ENCODE results near the gene WSCD2. TPM values are rescaled to one million over a fixed set of nuclear protein-coding genes. Genes with fewer than 3 reads are reported as not detected.

Gene WSCD2
- total RNA-seq, 1 donor from 2014 or later: 0.86 TPM

DNA sequence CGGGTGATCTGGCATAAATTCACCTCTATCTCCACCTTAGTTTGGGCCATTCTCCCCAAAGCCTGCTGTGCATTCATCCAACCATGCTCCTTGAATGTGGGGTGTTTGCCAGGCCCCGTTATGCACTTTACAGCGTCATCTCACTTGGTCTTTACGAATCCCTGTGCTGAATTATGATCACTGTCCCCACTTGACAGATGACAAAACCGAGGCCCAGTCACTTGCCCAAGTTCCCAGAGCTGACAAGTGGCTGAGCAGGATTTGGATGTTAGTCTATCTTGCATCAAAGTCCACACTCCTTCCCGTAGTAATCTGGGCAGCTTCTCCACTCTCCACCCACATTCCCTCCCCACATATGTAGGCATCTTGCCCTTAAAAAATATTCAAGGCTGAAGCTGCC, 44.8 kb downstream of the WSCD2 start:
- Mint-ChIP-seq H3K27ac (ENCODE audit: unreplicated experiment) (no peak overlapping the region), H3K27me3 (ENCODE audit: unreplicated experiment) (peaks cover 5% of the 10 kb centered on the region)
- TF ChIP-seq, protein P1, sequence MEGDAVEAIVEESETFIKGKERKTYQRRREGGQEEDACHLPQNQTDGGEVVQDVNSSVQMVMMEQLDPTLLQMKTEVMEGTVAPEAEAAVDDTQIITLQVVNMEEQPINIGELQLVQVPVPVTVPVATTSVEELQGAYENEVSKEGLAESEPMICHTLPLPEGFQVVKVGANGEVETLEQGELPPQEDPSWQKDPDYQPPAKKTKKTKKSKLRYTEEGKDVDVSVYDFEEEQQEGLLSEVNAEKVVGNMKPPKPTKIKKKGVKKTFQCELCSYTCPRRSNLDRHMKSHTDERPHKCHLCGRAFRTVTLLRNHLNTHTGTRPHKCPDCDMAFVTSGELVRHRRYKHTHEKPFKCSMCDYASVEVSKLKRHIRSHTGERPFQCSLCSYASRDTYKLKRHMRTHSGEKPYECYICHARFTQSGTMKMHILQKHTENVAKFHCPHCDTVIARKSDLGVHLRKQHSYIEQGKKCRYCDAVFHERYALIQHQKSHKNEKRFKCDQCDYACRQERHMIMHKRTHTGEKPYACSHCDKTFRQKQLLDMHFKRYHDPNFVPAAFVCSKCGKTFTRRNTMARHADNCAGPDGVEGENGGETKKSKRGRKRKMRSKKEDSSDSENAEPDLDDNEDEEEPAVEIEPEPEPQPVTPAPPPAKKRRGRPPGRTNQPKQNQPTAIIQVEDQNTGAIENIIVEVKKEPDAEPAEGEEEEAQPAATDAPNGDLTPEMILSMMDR (IDR thresholded peaks at IDR 0.05): no peak

GRCh38 chr12:108174641-108175040, 45.6 kb downstream of the WSCD2 start:
- H3K36me3 Mint-ChIP-seq (ENCODE audit: unreplicated experiment): no peaks in the 10 kb centered on the region
- peaks cover 5% of the 10 kb centered on the region for H3K27me3 Mint-ChIP-seq (ENCODE audit: unreplicated experiment)
- H3K4me1 Mint-ChIP-seq (ENCODE audit: unreplicated experiment): peaks cover 5% of the 10 kb centered on the region

More for the DNA sequence above, 44.8 kb downstream of the WSCD2 start:
- H3K9me3 Mint-ChIP-seq (ENCODE audit: unreplicated experiment): no peaks in the 10 kb centered on the region
- no peak overlapping the region for H3K4me3 Mint-ChIP-seq (ENCODE audit: unreplicated experiment)
- H3K4me1 Mint-ChIP-seq (ENCODE audit: unreplicated experiment): peaks cover 5% of the 10 kb centered on the region
- DNase-seq (ENCODE audit: extremely low spot score, unreplicated experiment): no peak
- H3K36me3 Mint-ChIP-seq (ENCODE audit: unreplicated experiment): no peaks in the 10 kb centered on the region

DNA sequence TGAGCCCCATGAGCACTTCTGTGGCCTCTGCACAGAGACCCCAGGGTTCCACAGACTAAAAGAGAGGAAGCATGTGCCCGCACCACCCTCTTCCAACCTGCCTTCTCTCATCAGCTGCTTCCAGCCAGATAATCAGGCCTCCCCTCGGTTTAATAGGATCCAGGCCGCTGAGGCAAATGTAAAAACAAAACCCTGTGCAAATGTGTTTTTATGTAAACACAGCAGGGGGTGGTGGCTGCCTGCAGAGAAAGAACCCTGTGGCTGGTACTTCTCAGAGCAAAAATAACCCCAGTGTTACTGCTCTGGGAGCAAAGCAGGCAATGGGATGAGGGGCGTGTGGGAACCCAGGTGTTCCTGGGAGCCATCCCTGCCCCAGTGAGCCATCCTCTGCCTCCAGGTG, 46.2 kb downstream of the WSCD2 start:
- H3K9me3 Mint-ChIP-seq (ENCODE audit: unreplicated experiment): no peaks in the 10 kb centered on the region
- no peak overlapping the region for H3K4me3 Mint-ChIP-seq (ENCODE audit: unreplicated experiment)
- peaks cover 3% of the 10 kb centered on the region for H3K27me3 Mint-ChIP-seq (ENCODE audit: unreplicated experiment)
- no peaks in the 10 kb centered on the region for H3K36me3 Mint-ChIP-seq (ENCODE audit: unreplicated experiment)
- no peak overlapping the region for H3K27ac Mint-ChIP-seq (ENCODE audit: unreplicated experiment)
- peaks cover 5% of the 10 kb centered on the region for H3K4me1 Mint-ChIP-seq (ENCODE audit: unreplicated experiment)
- DNase-seq (ENCODE audit: extremely low spot score, unreplicated experiment): no peak
- TF ChIP-seq, protein P1 (IDR thresholded peaks at IDR 0.05): peak; percentile 52

More at GRCh38 chr12:108174641-108175040, 45.6 kb downstream of the WSCD2 start:
- TF ChIP-seq, protein P1 (IDR thresholded peaks at IDR 0.05): no peak
- no peak overlapping the region for H3K4me3 Mint-ChIP-seq (ENCODE audit: unreplicated experiment)
- H3K9me3 Mint-ChIP-seq (ENCODE audit: unreplicated experiment): no peaks in the 10 kb centered on the region
- no peak overlapping the region for H3K27ac Mint-ChIP-seq (ENCODE audit: unreplicated experiment)
- no peak for DNase-seq (ENCODE audit: extremely low spot score, unreplicated experiment)

DNA sequence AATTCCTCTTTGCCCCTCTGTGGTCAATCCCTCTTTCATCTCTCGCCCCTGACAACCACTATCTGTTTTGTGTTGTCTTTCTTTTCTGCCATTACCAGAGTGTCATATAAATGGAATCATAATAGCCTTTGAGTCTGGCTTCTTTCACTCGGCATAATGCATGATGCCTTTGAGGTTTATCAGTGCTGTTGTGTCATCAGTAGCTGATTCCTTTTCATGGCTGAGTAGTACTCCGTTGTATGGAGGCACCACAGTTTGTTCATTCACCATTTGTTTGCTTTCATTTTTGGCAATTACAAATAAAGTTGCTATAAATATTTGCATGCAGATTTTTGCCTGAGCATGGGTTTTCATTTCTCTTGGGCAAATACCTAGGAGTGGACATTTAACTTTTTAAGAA, 47.2 kb downstream of the WSCD2 start:
- no peak for DNase-seq (ENCODE audit: extremely low spot score, unreplicated experiment)
- Mint-ChIP-seq H3K27me3 (ENCODE audit: unreplicated experiment) (no peaks in the 10 kb centered on the region), H3K36me3 (ENCODE audit: unreplicated experiment) (no peaks in the 10 kb centered on the region), H3K9me3 (ENCODE audit: unreplicated experiment) (no peaks in the 10 kb centered on the region), H3K27ac (ENCODE audit: unreplicated experiment) (no peak overlapping the region), H3K4me1 (ENCODE audit: unreplicated experiment) (peaks cover 5% of the 10 kb centered on the region), H3K4me3 (ENCODE audit: unreplicated experiment) (no peak overlapping the region)
- TF ChIP-seq, protein P1 (IDR thresholded peaks at IDR 0.05): no peak

GRCh38 chr12:108177131-108177530, 48.0 kb downstream of the WSCD2 start:
- DNase-seq (ENCODE audit: extremely low spot score, unreplicated experiment): no peak
- Mint-ChIP-seq H3K27me3 (ENCODE audit: unreplicated experiment) (no peaks in the 10 kb centered on the region), H3K27ac (ENCODE audit: unreplicated experiment) (no peak overlapping the region), H3K4me3 (ENCODE audit: unreplicated experiment) (no peak overlapping the region), H3K9me3 (ENCODE audit: unreplicated experiment) (no peaks in the 10 kb centered on the region), H3K36me3 (ENCODE audit: unreplicated experiment) (no peaks in the 10 kb centered on the region), H3K4me1 (ENCODE audit: unreplicated experiment) (peaks cover 5% of the 10 kb centered on the region)
- TF ChIP-seq, protein P1 (IDR thresholded peaks at IDR 0.05): no peak

Measured in osteocyte (in vitro differentiated cells).